Body of pancreas (tissue), 4 donors: Measurements from ENCODE around the gene CADPS.

Experiments used
- POLR2A ChIP-seq, 3 donors: fragments of 450-650 bp; IDR thresholded peaks; one replicate each; pipeline ENCODE4 v1.6.1; 2016; ENCODE audit warnings: antibody characterized with exemption in 3 of 3, mild to moderate bottlenecking in 2 of 3
- TF ChIP-seq, protein P1 (sequence below), 7 experiments: fragments of 450-650 bp in 4 of 7; fragments of 200-600 bp in 3 of 7; sonication (generic) in 3 of 7; IDR thresholded peaks; one replicate each; pipeline ENCODE4 v1.5.1; 2016 to 2019; ENCODE audit warnings: antibody characterized with exemption in 7 of 7

DNA sequence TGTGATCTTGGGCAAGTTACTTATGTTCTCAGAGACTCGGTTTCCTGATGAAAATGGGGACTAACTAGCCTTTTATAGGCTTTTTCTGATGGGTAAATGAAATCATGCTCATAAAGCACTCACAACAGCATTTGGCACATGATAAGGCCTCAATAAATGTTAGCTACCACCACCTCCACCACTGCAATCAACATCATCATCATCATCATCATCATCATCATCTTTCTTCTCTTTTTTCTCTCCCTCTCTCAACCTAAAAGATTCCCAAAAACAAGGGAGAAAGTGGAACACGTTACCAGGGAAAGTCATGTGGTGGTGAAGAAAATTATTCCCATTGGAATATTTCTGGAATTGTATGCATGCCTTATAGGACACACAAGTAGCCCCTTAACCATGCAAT, 468.3 kb downstream of the CADPS start:
- no peak for TF ChIP-seq POLR2A (IDR thresholded peaks at IDR 0.05)
- TF ChIP-seq, protein P1, sequence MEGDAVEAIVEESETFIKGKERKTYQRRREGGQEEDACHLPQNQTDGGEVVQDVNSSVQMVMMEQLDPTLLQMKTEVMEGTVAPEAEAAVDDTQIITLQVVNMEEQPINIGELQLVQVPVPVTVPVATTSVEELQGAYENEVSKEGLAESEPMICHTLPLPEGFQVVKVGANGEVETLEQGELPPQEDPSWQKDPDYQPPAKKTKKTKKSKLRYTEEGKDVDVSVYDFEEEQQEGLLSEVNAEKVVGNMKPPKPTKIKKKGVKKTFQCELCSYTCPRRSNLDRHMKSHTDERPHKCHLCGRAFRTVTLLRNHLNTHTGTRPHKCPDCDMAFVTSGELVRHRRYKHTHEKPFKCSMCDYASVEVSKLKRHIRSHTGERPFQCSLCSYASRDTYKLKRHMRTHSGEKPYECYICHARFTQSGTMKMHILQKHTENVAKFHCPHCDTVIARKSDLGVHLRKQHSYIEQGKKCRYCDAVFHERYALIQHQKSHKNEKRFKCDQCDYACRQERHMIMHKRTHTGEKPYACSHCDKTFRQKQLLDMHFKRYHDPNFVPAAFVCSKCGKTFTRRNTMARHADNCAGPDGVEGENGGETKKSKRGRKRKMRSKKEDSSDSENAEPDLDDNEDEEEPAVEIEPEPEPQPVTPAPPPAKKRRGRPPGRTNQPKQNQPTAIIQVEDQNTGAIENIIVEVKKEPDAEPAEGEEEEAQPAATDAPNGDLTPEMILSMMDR (IDR thresholded peaks at IDR 0.05), result no peak
